ENCODE measurements around the gene ABCB4.

GRCh38 chr7:87447116-87447635 lies 28.3 kb downstream of the ABCB4 start:
- TF ChIP-seq, protein P1, sequence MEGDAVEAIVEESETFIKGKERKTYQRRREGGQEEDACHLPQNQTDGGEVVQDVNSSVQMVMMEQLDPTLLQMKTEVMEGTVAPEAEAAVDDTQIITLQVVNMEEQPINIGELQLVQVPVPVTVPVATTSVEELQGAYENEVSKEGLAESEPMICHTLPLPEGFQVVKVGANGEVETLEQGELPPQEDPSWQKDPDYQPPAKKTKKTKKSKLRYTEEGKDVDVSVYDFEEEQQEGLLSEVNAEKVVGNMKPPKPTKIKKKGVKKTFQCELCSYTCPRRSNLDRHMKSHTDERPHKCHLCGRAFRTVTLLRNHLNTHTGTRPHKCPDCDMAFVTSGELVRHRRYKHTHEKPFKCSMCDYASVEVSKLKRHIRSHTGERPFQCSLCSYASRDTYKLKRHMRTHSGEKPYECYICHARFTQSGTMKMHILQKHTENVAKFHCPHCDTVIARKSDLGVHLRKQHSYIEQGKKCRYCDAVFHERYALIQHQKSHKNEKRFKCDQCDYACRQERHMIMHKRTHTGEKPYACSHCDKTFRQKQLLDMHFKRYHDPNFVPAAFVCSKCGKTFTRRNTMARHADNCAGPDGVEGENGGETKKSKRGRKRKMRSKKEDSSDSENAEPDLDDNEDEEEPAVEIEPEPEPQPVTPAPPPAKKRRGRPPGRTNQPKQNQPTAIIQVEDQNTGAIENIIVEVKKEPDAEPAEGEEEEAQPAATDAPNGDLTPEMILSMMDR (IDR thresholded peaks at IDR 0.05): no peak
- no peak for TF ChIP-seq POLR2A (IDR thresholded peaks at IDR 0.05)
